Memory B cell (primary cell): ENCODE measurements around the gene TEX264.

Source experiments
- ATAC-seq: fragments of 150-1000 bp; cut with Tn5 transposase; 2 replicates; pipeline ENCODE4 v1.10.0; 2021; ENCODE audit warnings: low read depth, mild to moderate bottlenecking, moderate library complexity
- DNase-seq, 2 donors: peaks; one replicate each; pipeline ENCODE4 v3.0.0; 2022; ENCODE audit warnings: low spot score in 2 of 2
- H3K27ac Mint-ChIP-seq: one replicate; pipeline ENCODE4 v1.8.0; 2022; ENCODE audit warnings: mild to moderate bottlenecking, moderate library complexity, mixed read lengths
- H3K27me3 Mint-ChIP-seq: one replicate; pipeline ENCODE4 v1.8.0; 2022; ENCODE audit warnings: mixed read lengths
- H3K36me3 Mint-ChIP-seq: one replicate; pipeline ENCODE4 v1.8.0; 2022; ENCODE audit warnings: mild to moderate bottlenecking, mixed read lengths
- H3K4me1 Mint-ChIP-seq: one replicate; pipeline ENCODE4 v1.8.0; 2022; ENCODE audit warnings: mixed read lengths
- H3K4me3 Mint-ChIP-seq: one replicate; pipeline ENCODE4 v1.8.0; 2022; ENCODE audit warnings: mild to moderate bottlenecking, moderate library complexity, mixed read lengths
- H3K9me3 Mint-ChIP-seq: one replicate; pipeline ENCODE4 v1.8.0; 2022; ENCODE audit warnings: mixed read lengths

TEX264 gene

DNA sequence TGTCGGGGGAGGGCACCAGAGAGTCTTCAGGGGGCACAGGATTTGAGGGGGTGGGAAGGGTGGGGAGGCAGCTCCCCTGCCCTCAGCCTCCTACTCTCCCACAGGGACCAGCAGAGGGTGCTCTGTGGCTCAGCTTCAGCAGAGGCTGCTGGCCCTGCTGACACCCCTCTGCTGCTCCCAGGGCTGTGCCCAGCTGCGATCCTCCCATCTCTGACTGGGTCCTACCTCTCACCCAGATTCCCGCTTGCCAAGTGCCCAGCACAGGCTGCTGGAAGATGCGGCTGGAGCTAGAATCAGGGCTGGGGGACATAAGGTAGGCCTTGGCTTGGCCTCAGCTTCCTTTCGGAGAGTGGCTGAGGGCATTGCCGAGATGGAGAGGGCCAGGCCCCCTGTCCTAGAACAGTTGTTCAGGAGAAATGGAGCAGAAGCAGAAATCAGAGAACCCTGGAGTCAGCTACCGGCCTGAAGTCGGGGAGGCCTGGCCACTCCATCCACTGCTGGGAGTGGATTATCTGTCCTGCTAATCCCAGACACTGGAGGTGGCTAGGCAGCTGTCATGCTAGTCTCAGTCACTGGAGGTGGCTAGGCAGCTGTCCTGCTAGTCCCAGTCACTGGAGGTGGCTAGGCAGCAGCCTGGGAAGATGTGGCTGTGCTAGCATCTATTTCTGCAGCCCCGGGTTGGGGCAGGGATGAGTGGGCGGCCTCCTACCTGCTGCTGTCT, 39.7 kb downstream of the TEX264 start:
- no peak overlapping the region for H3K4me3 Mint-ChIP-seq
- H3K27ac Mint-ChIP-seq, result no peak overlapping the region
- ATAC-seq (no peak), DNase-seq (no peak)
- peaks cover 2% of the 10 kb centered on the region for H3K4me1 Mint-ChIP-seq
- H3K27me3 Mint-ChIP-seq, result no peaks in the 10 kb centered on the region
- peaks cover 4% of the 10 kb centered on the region for H3K36me3 Mint-ChIP-seq
- H3K9me3 Mint-ChIP-seq, result no peaks in the 10 kb centered on the region

GRCh38 chr3:51711352-51712037, 40.4 kb downstream of the TEX264 start:
- Mint-ChIP-seq H3K36me3 (peaks cover 4% of the 10 kb centered on the region), H3K4me3 (no peak overlapping the region), H3K27me3 (peaks cover 2% of the 10 kb centered on the region), H3K9me3 (no peaks in the 10 kb centered on the region), H3K4me1 (peaks cover 2% of the 10 kb centered on the region), H3K27ac (peak overlapping the region; percentile 5)
- DNase-seq, result no peak
- ATAC-seq, result no peak

- no peak for DNase-seq
- peaks cover 3% of the 10 kb centered on the region for H3K27me3 Mint-ChIP-seq
- peaks cover 3% of the 10 kb centered on the region for H3K4me1 Mint-ChIP-seq
- H3K9me3 Mint-ChIP-seq, result no peaks in the 10 kb centered on the region
- no peak overlapping the region for H3K4me3 Mint-ChIP-seq
- peaks cover 4% of the 10 kb centered on the region for H3K36me3 Mint-ChIP-seq
- no peak overlapping the region for H3K27ac Mint-ChIP-seq
- ATAC-seq, result no peak
Measured at GRCh38 chr3:51712038-51712420, 41.0 kb downstream of the TEX264 start.

DNA sequence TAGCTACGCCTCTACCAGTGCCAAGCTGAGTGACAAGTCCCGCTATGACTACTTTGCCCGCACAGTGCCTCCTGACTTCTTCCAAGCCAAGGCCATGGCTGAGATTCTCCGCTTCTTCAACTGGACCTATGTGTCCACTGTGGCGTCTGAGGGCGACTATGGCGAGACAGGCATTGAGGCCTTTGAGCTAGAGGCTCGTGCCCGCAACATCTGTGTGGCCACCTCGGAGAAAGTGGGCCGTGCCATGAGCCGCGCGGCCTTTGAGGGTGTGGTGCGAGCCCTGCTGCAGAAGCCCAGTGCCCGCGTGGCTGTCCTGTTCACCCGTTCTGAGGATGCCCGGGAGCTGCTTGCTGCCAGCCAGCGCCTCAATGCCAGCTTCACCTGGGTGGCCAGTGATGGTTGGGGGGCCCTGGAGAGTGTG, 41.5 kb downstream of the TEX264 start:
- Mint-ChIP-seq H3K27ac (no peak overlapping the region), H3K4me3 (no peak overlapping the region)

DNA sequence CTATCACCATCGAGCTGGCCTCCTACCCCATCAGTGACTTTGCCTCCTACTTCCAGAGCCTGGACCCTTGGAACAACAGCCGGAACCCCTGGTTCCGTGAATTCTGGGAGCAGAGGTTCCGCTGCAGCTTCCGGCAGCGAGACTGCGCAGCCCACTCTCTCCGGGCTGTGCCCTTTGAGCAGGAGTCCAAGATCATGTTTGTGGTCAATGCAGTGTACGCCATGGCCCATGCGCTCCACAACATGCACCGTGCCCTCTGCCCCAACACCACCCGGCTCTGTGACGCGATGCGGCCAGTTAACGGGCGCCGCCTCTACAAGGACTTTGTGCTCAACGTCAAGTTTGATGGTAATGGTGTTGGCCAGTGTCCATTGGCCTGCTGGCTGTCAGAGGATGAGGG, 41.9 kb downstream of the TEX264 start:
- ATAC-seq (no peak), DNase-seq (no peak)
- H3K4me3 Mint-ChIP-seq, result no peak overlapping the region
- H3K27me3 Mint-ChIP-seq, result peaks cover 5% of the 10 kb centered on the region
- no peak overlapping the region for H3K27ac Mint-ChIP-seq
- H3K36me3 Mint-ChIP-seq, result peaks cover 4% of the 10 kb centered on the region
- H3K9me3 Mint-ChIP-seq, result no peaks in the 10 kb centered on the region
- H3K4me1 Mint-ChIP-seq, result peaks cover 6% of the 10 kb centered on the region

More for the DNA sequence above, 41.5 kb downstream of the TEX264 start:
- Mint-ChIP-seq H3K9me3 (no peaks in the 10 kb centered on the region), H3K4me1 (peaks cover 6% of the 10 kb centered on the region), H3K27me3 (peaks cover 5% of the 10 kb centered on the region), H3K36me3 (peaks cover 4% of the 10 kb centered on the region)
- DNase-seq (peak in 1 of 2 donors; percentile 7), ATAC-seq (no peak)

DNA sequence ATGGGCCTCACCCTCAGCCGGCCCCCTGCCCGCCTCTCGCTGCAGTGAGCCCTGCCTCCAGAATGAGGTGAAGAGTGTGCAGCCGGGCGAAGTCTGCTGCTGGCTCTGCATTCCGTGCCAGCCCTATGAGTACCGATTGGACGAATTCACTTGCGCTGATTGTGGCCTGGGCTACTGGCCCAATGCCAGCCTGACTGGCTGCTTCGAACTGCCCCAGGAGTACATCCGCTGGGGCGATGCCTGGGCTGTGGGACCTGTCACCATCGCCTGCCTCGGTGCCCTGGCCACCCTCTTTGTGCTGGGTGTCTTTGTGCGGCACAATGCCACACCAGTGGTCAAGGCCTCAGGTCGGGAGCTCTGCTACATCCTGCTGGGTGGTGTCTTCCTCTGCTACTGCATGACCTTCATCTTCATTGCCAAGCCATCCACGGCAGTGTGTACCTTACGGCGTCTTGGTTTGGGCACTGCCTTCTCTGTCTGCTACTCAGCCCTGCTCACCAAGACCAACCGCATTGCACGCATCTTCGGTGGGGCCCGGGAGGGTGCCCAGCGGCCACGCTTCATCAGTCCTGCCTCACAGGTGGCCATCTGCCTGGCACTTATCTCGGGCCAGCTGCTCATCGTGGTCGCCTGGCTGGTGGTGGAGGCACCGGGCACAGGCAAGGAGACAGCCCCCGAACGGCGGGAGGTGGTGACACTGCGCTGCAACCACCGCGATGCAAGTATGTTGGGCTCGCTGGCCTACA, 44.4 kb downstream of the TEX264 start:
- ATAC-seq (no peak), DNase-seq (no peak)
- Mint-ChIP-seq H3K9me3 (no peaks in the 10 kb centered on the region), H3K27me3 (peaks cover 5% of the 10 kb centered on the region), H3K36me3 (peaks cover 4% of the 10 kb centered on the region), H3K4me3 (no peak overlapping the region), H3K27ac (no peak overlapping the region), H3K4me1 (peaks cover 7% of the 10 kb centered on the region)

DNA sequence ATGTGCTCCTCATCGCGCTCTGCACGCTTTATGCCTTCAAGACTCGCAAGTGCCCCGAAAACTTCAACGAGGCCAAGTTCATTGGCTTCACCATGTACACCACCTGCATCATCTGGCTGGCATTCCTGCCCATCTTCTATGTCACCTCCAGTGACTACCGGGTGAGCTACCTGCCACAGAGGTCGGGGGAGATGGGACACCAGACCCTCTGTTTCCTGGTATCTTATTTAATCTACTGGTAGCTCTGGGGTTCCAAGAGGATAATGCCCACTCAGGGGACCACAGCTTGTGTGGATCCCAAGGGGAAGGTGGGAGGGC, 44.9 kb downstream of the TEX264 start:
- ATAC-seq (no peak), DNase-seq (no peak)
- Mint-ChIP-seq H3K9me3 (no peaks in the 10 kb centered on the region), H3K27me3 (peaks cover 5% of the 10 kb centered on the region), H3K4me1 (peaks cover 7% of the 10 kb centered on the region), H3K27ac (no peak overlapping the region), H3K36me3 (peaks cover 4% of the 10 kb centered on the region), H3K4me3 (no peak overlapping the region)

GRCh38 chr3:51716805-51717204, 45.8 kb downstream of the TEX264 start:
- Mint-ChIP-seq H3K4me3 (no peak overlapping the region), H3K4me1 (peaks cover 11% of the 10 kb centered on the region), H3K27ac (no peak overlapping the region), H3K36me3 (peaks cover 4% of the 10 kb centered on the region), H3K9me3 (no peaks in the 10 kb centered on the region), H3K27me3 (peaks cover 5% of the 10 kb centered on the region)
- no peak for DNase-seq
- no peak for ATAC-seq

- ATAC-seq (no peak), DNase-seq (no peak)
- H3K4me1 Mint-ChIP-seq, result peaks cover 11% of the 10 kb centered on the region
- H3K9me3 Mint-ChIP-seq, result no peaks in the 10 kb centered on the region
- H3K36me3 Mint-ChIP-seq, result peaks cover 4% of the 10 kb centered on the region
- H3K4me3 Mint-ChIP-seq, result no peak overlapping the region
- H3K27ac Mint-ChIP-seq, result no peak overlapping the region
- H3K27me3 Mint-ChIP-seq, result peaks cover 5% of the 10 kb centered on the region
Measured at GRCh38 chr3:51717446-51717845, 46.4 kb downstream of the TEX264 start.

- ATAC-seq (no peak), DNase-seq (no peak)
- H3K9me3 Mint-ChIP-seq, result no peaks in the 10 kb centered on the region
- H3K4me3 Mint-ChIP-seq, result no peak overlapping the region
- no peak overlapping the region for H3K27ac Mint-ChIP-seq
- peaks cover 11% of the 10 kb centered on the region for H3K4me1 Mint-ChIP-seq
- peaks cover 5% of the 10 kb centered on the region for H3K27me3 Mint-ChIP-seq
- H3K36me3 Mint-ChIP-seq, result peaks cover 4% of the 10 kb centered on the region
Measured at GRCh38 chr3:51717947-51718346, 46.9 kb downstream of the TEX264 start.

DNA sequence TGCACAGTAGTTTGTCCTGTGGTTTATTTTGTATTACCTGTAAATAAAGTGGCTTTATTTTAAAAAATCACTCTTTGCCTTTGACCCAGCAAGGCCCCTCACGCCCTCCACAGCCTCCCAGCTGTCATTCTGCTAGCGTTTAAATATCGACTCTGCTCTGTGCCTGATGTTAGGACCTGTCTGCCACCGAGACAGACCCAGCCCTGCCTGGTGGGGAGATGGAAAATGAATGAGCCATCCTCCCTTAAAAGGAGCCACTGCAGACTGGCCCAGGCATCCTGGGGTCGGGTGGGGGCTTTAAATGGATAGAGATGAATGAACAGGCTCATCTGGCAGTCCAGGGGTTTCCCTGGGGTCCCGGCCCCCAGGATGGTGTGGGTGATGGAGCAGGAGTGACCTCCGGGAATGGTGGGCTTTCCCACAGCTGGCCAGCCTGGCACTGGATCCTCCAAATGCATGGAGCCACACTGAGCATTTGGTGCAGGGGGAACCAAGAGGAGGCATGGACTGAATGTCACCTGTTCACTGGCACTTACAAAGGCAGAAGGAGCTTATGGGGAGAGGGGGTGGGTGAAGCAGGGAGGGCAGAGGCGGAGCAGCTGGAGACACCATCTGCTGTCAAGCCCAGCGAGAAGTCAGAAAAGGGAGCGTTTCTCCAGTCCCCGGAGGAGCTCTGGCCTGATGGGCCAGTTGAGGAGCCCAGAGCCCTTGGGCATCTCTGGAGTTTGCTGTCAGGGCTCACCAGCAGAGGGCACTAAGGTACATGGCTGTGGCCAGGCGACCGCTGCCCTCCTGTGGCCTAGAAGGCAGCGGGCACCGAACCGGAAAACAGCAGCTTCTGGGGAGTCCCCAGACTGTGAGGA, 47.7 kb downstream of the TEX264 start:
- Mint-ChIP-seq H3K4me1 (peaks cover 11% of the 10 kb centered on the region), H3K27me3 (peaks cover 5% of the 10 kb centered on the region), H3K36me3 (peaks cover 4% of the 10 kb centered on the region), H3K27ac (no peak overlapping the region), H3K9me3 (no peaks in the 10 kb centered on the region), H3K4me3 (no peak overlapping the region)
- DNase-seq, result no peak
- peak; percentile 43 for ATAC-seq

DNA sequence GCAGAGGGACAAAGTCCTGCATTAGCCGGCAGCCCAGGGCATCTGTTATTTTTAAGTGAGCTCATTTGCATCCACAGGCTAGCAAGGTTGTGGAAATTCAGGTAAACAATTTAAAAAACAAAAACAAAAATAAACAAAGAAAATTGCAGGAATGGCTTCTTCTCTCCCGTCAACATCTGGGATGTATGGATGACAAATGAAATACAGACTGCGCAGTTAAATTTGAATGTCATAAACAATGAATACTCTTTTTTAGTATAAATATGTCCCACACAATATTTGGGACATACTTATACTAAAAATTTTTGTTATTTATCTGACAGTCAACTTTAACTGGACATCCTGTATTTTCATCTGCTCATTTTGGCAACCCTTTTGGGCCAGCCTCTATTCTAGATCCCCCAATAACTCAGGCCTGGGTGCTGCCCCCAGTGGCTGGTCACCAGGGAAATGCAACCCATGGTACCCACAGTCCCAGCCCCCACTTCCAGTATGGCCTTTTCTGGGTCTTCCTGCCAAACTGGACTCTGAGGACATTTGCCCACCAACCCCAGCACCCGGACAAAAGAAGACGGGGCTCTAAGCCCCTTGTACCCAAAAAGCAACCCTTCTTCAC, 48.5 kb downstream of the TEX264 start:
- H3K4me3 Mint-ChIP-seq, result no peak overlapping the region
- no peak for ATAC-seq
- no peaks in the 10 kb centered on the region for H3K9me3 Mint-ChIP-seq
- peaks cover 11% of the 10 kb centered on the region for H3K4me1 Mint-ChIP-seq
- peaks cover 2% of the 10 kb centered on the region for H3K36me3 Mint-ChIP-seq
- H3K27me3 Mint-ChIP-seq, result peaks cover 5% of the 10 kb centered on the region
- no peak for DNase-seq
- no peak overlapping the region for H3K27ac Mint-ChIP-seq

DNA sequence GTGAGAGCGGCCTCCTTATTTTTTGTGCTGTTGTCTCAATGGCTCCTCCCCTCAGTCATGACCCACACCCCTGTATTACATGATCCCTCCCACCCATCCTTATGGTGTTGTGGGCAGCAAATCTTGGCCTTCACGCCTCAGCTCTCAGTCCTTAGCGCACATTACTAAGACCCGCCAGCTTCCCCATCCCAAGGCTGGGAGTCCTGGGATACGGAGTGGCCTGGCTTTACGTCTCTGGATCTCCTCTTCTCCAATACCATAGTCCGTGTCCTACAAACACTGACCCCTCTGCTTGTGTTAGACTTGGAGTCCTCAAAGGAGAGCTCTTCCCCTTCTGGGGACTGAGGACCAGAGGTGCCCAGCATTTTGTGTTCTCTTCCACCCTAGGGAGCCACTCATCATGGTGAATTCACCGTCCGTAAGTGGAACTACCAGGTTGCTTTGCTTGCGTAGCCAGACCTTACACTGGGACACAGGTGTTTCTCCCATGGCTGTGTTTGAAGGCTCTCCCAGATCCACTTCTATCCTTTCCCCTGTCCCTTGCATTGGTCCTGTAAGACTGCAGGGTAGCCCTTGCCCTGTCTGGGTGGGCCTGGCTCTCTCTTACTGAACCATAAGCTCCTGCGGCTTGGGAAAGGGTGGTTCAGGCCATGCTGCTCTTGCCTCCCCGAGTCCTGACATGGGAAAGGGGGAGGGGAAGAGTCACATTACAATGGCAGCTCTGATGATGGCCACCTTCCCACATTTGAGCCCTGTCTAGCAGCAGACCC, 49.4 kb downstream of the TEX264 start:
- H3K4me3 Mint-ChIP-seq, result no peak overlapping the region
- H3K4me1 Mint-ChIP-seq, result peaks cover 11% of the 10 kb centered on the region
- H3K36me3 Mint-ChIP-seq, result no peaks in the 10 kb centered on the region
- no peaks in the 10 kb centered on the region for H3K9me3 Mint-ChIP-seq
- H3K27ac Mint-ChIP-seq, result no peak overlapping the region
- ATAC-seq (no peak), DNase-seq (no peak)
- H3K27me3 Mint-ChIP-seq, result peaks cover 5% of the 10 kb centered on the region
